Limb (tissue), 2 donors: ENCODE data around the gene FTO.

Experiments used
- DNase-seq, 2 donors: peaks; one replicate each; pipeline ENCODE4 v3.0.0-alpha.2; 2016; ENCODE audit errors: extremely low spot score in 2 of 2

The FTO gene

DNA sequence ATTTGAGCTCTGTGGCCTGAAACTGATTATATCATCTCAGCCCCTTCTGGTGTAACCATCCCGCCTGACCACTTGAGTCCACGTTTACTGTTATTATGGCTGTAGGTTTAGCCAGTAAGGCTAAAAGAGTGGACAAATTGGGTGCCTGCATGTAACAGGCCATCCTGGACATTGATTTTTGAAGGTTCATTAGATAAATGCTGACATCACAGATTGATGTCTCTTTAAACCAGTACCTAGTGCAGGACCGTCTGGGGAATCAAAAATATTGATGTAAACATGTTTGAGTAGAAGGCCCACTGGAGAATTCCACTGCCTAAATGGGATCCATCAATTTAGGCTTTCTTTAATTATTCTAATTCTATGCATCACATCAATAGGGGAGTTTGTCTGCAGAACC lies 367.6 kb downstream of the FTO start:
- no peak for DNase-seq

DNA sequence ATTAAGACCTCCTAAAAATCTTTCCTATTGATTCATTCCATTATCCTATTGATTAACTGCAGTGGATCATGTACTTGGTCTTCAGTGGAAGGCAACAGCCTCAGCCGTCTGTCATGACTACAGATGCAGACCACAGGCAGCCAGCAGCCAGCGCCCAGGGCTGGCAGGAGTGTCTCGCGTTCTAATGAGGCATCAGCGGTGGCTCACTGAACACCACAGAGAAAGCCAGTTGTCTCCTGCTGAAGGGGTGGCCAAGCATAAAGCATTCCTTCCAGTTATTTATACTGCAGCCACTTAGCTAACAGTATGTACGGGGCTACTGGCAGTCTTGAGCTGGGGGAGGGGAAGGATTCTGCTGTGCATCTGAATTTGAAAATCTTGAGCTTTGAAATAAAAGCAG lies 368.3 kb downstream of the FTO start:
- no peak for DNase-seq

- DNase-seq, result no peak
These were observed 369.4 kb downstream of the FTO start for GRCh38 chr16:54073356-54073755.

GRCh38 chr16:54075446-54075845 lies 371.5 kb downstream of the FTO start:
- DNase-seq, result no peak

- DNase-seq, result no peak
These were observed 372.1 kb downstream of the FTO start for GRCh38 chr16:54076006-54076504.

GRCh38 chr16:54077050-54077821 lies 373.3 kb downstream of the FTO start:
- no peak for DNase-seq

DNA sequence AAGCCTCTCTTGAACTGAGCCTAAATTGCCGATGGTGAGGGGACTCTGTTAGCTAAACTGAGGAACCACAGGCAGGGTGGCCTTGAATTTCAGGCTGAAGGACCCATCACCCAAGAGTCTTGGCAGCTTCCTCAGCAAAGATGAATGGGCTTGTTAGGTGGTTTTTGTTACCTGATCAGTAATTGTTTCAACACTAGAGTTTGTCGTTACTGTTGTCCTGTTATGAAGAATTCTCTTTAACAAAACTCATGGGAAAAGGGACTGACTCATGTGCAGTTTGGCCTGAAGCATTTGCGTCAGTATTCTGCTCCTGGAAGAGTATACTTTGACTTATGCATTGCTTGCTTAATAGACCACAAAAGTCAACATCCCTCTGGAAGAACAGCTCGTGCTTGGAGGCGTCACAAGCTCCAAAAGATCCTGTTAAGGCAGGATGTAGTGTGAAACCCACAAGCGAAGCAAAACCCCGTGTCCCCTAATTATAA lies 376.6 kb downstream of the FTO start:
- DNase-seq, result no peak

GRCh38 chr16:54086791-54087190 lies 382.8 kb downstream of the FTO start:
- DNase-seq, result no peak

DNA sequence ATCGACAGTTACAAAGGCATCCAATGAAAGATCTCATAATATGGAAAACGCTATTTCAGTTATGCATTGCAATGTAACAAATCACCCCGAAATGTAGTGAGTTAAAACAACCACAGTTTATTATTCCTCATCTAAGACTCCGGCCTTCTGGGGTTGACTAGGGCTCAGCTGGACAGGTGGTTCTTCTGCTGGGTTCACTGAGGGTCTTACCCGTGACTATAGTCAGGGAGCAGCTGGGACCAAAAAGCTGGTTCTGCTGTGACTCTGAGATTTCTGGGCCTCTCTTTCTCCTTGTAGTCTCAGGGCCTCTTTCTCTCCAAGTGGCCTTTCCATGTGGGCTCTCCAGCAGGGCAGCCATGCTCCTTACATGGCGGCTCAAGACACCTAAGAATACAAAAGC lies 386.6 kb downstream of the FTO start:
- DNase-seq, result no peak

- no peak for DNase-seq
These were observed 389.3 kb downstream of the FTO start for GRCh38 chr16:54093281-54093680.

GRCh38 chr16:54094641-54095040 lies 390.7 kb downstream of the FTO start:
- no peak for DNase-seq

- no peak for DNase-seq
These were observed 392.7 kb downstream of the FTO start for GRCh38 chr16:54096607-54097006.

DNA sequence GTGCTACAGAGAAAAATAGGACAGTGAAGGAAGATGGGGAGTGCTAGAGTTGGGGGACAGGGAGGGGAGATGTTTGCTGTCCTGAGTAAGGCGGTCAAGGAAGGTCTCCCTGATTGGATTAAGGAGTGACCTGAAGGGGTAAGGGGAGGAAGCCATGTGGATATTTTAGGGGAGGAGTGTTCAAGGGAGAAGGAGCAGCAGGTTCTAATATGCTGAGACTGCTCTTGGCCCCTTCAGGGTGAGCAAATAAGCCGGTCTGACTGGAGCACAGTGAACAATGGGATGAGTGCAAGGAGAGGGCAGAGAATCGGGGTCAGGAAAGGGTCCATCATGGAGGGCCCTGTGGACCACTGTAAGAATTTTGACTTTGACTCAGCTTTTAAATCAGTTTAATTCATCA lies 393.8 kb downstream of the FTO start:
- DNase-seq, result no peak

DNA sequence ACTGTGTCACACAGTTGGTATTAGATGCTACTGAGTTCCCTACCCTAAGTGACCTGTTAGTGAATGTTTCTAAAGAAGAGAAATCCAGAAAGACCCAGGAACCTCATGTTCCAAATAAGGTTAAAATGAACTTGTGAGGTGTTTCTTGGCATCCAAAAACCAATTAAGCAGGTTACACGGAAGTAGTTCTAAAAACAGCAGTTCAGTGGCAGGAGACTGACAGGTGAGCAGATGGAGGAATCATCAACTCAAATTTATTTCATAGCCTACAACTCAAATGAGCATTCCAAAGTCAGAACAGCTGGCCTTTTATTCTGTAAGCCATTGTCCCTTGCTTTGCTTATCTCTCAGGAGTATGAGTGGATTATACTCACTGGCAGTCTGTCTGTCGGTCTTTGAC lies 394.3 kb downstream of the FTO start:
- DNase-seq, result no peak

- no peak for DNase-seq
These were observed 395.7 kb downstream of the FTO start for GRCh38 chr16:54099627-54100026.

DNA sequence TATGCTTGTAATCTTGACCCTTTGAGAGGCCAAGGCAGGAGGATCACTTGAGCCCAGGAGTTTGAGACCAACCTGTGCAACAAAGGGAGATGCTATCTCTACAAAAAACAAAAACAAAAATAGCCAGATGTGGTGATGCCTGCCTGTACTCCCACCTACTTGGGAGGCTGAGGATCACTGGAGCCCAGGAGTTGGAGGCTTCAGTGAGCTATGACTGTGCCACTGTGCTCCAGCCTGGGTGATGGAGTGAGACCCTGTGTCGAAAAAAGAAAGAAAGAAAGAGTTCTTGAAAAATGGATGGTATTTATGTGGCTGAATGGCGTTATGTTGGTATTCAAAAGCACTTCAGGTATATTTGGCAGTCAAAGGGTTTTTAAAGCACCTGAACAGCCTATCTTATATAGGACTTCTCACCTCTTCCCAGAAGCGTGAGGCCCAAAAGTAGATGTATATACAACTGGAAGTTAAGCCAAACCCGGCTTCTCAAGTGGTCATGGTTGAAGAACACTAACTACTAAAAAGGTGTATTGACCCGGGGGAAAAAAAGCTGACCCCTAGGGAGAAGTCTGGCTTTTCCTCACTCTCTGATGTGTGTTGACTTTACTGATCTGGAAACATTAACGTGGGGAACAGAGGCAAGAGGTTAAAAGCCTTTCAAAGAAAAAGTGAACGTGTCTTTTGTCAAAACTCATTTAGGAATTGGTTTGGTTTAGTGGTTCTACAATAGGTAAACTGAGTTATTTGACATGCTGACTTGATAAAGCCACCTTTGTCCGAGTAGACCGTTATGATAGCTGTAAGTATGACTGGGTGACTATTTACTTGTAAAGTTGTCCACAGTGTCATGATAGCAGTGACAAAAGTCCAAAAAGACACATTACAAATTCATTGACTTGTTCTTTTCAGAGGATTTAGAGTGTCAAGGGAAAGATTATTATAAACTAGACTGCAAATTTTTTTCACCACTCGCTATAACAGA lies 399.2 kb downstream of the FTO start:
- DNase-seq, result no peak

DNA sequence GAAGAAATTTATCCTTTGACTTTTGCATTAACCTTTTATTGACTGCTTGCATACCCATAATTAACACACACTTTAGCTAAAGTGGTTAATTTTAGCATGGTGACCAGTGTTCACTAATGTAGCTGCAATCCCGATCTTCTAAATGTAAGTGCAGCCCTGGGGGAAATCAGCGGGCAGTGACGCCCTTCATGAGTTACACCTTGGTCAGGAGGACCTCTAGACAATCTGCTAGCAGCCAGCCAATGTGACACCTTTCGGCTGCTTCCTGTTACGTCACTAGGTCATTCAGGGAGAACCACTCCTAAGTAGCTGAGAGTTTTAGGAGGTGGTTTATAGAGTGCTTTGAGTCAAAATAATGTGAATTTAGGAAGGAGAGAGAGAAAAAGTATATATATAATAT lies 402.1 kb downstream of the FTO start:
- no peak for DNase-seq

DNA sequence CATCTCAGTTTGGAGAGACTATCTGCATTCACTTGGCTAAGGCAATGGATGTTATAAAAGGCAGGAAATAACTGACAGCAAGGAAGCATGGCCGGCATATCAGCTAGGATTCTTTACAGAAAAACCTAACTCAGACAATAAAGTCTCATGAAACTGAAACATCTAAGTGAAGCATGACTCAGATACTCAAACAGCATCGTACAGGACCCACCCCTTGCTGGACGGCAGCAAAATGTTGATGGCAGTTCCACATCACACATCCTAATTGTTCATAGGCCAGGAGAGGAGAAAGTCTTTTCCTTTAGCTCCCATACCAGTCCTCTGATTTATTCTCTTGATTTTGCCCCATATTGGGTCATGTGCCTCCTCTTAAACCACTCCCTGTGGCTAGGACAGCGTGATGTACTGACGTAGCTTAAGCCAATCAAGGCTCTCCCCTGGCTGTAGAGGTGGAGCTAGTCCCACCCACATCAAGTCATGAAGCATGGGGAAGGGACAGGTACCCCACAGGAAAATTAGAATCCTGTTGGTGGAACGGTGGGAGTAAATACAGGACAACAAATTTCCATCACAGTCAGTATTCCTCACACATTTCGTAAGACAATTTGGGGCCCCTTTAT lies 403.7 kb downstream of the FTO start:
- no peak for DNase-seq

GRCh38 chr16:54110016-54110981 lies 406.3 kb downstream of the FTO start:
- DNase-seq, result no peak

DNA sequence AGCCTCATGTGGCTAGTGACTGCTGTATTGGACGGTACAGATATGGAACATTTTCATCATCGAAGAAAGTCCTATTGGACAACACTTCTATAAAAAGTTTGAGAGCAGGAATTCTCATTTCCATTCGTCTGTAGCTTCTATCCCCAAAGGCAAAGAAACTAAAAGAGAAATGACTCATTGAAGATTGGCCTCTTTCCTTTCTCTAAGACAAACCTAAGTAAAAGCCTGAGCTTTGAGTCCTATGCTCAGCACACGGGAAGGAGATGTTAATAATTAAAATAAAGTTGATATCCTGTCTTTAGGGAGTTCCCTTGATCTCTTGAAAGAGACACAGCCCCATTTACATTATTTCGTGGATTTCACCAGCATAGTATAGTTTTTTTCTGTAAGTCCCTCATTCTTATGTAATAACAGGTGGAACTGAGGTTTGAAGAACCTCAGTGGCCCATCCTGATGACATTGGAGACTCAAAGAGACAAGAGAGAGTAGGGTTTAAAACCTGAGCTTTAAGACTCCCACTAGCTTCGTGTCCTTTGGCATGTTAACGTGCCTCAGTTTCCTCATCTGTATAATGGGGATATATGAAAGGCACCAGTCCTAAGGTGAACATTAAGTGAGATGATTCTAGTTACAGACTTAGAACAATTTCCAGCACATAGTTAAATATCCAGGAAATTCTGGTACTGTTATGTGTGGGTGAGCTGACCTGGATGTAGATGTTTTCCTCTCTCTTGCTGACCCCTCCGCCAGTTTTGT lies 408.7 kb downstream of the FTO start:
- DNase-seq, result no peak
